WERI-Rb-1 (cell line): ENCODE results near the gene DUSP18.

Experiments
- DNase-seq: peaks from one replicate; pipeline ENCODE4 v3.0.0-alpha.2; 2020
- H3K27ac ChIP-seq: fragments of 250-450 bp; sonication (Bioruptor Pico); 2 replicates; pipeline ENCODE4 v1.5.1; 2020; ENCODE audit warnings: mild to moderate bottlenecking, moderate library complexity
- H3K27me3 ChIP-seq: fragments of 250-450 bp; sonication (Bioruptor Pico); 2 replicates; pipeline ENCODE4 v1.5.1; 2021; ENCODE audit warnings: mild to moderate bottlenecking, low read depth, moderate library complexity; ENCODE audit not compliant: insufficient read depth, severe bottlenecking
- H3K36me3 ChIP-seq: fragments of 250-450 bp; sonication (Bioruptor Pico); 2 replicates; pipeline ENCODE4 v1.5.1; 2020; ENCODE audit warnings: mild to moderate bottlenecking, moderate library complexity
- H3K4me3 ChIP-seq: 2 replicates; pipeline ENCODE4 v1.5.1; 2011; ENCODE audit warnings: low read depth, mild to moderate bottlenecking, control low read depth, low read length
- H3K9me3 ChIP-seq: fragments of 250-450 bp; sonication (Bioruptor Pico); 2 replicates; pipeline ENCODE4 v1.5.1; 2021; ENCODE audit warnings: mild to moderate bottlenecking, moderate library complexity; ENCODE audit not compliant: severe bottlenecking
- CTCF ChIP-seq: IDR thresholded peaks from 2 replicates; pipeline ENCODE4 v1.5.1; 2011; ENCODE audit warnings: low read depth, mild to moderate bottlenecking, control low read depth, inconsistent platforms, low read length

DUSP18 gene

GRCh38 chr22:30617819-30618218 is 49.9 kb downstream of the DUSP18 start:
- H3K27ac ChIP-seq = no peak overlapping the region
- H3K36me3 ChIP-seq = peaks cover 36% of the 10 kb centered on the region
- no peak for TF ChIP-seq CTCF
- H3K4me3 ChIP-seq = no peak overlapping the region
- no peaks in the 10 kb centered on the region for H3K9me3 ChIP-seq
- no peaks in the 10 kb centered on the region for H3K27me3 ChIP-seq
- no peak for DNase-seq

- Histone ChIP-seq H3K9me3 (no peaks in the 10 kb centered on the region), H3K27ac (no peak overlapping the region), H3K27me3 (no peaks in the 10 kb centered on the region), H3K4me3 (no peak overlapping the region), H3K36me3 (peaks cover 57% of the 10 kb centered on the region)
- TF ChIP-seq CTCF = no peak
- no peak for DNase-seq
These were observed 52.1 kb downstream of the DUSP18 start for GRCh38 chr22:30615543-30615954.

GRCh38 chr22:30614879-30615278 is 52.8 kb downstream of the DUSP18 start:
- Histone ChIP-seq H3K9me3 (no peaks in the 10 kb centered on the region), H3K4me3 (no peak overlapping the region), H3K36me3 (peaks cover 62% of the 10 kb centered on the region), H3K27me3 (no peaks in the 10 kb centered on the region), H3K27ac (no peak overlapping the region)
- no peak for TF ChIP-seq CTCF
- no peak for DNase-seq

- H3K36me3 ChIP-seq = peaks cover 57% of the 10 kb centered on the region
- H3K27me3 ChIP-seq = no peaks in the 10 kb centered on the region
- no peak for TF ChIP-seq CTCF
- no peak for DNase-seq
- no peak overlapping the region for H3K27ac ChIP-seq
- no peak overlapping the region for H3K4me3 ChIP-seq
- no peaks in the 10 kb centered on the region for H3K9me3 ChIP-seq
These were observed 53.4 kb downstream of the DUSP18 start for GRCh38 chr22:30614268-30614667.

GRCh38 chr22:30612789-30613188 is 54.9 kb downstream of the DUSP18 start:
- H3K4me3 ChIP-seq = no peak overlapping the region
- H3K36me3 ChIP-seq = peaks cover 52% of the 10 kb centered on the region
- H3K27me3 ChIP-seq = no peaks in the 10 kb centered on the region
- no peak overlapping the region for H3K27ac ChIP-seq
- no peaks in the 10 kb centered on the region for H3K9me3 ChIP-seq
- TF ChIP-seq CTCF = 0 out of 2 replicates have a peak, but pooled peaks have one; percentile 5
- DNase-seq = no peak
